ENCODE data around the gene GPR176.

The GPR176 gene

GRCh38 chr15:39948817-39949216 is 28.8 kb upstream of the GPR176 start:
- Histone ChIP-seq H3K36me3 (ENCODE audit: control insufficient read depth, insufficient read depth, low read length) (peaks cover 27% of the 10 kb centered on the region), H3K9me3 (ENCODE audit: control insufficient read depth, insufficient read depth, low read length) (no peaks in the 10 kb centered on the region), H3K4me3 (ENCODE audit: low read depth, low read length) (no peak overlapping the region), H3K27me3 (ENCODE audit: control insufficient read depth, insufficient read depth, low read length) (no peaks in the 10 kb centered on the region), H3K9ac (ENCODE audit: low read depth, low read length) (no peak overlapping the region), H3K4me1 (ENCODE audit: control insufficient read depth, insufficient read depth, low read length) (no peaks in the 10 kb centered on the region)

- H3K4me1 ChIP-seq (ENCODE audit: control insufficient read depth, insufficient read depth, low read length), result no peaks in the 10 kb centered on the region
- peaks cover 33% of the 10 kb centered on the region for H3K36me3 ChIP-seq (ENCODE audit: control insufficient read depth, insufficient read depth, low read length)
- H3K9me3 ChIP-seq (ENCODE audit: control insufficient read depth, insufficient read depth, low read length), result no peaks in the 10 kb centered on the region
- no peak overlapping the region for H3K9ac ChIP-seq (ENCODE audit: low read depth, low read length)
- no peaks in the 10 kb centered on the region for H3K27me3 ChIP-seq (ENCODE audit: control insufficient read depth, insufficient read depth, low read length)
- no peak overlapping the region for H3K4me3 ChIP-seq (ENCODE audit: low read depth, low read length)
These were observed 27.5 kb upstream of the GPR176 start for GRCh38 chr15:39947401-39948197.

- Histone ChIP-seq H3K4me3 (ENCODE audit: low read depth, low read length) (no peak overlapping the region), H3K27me3 (ENCODE audit: control insufficient read depth, insufficient read depth, low read length) (no peaks in the 10 kb centered on the region), H3K36me3 (ENCODE audit: control insufficient read depth, insufficient read depth, low read length) (peaks cover 30% of the 10 kb centered on the region), H3K4me1 (ENCODE audit: control insufficient read depth, insufficient read depth, low read length) (no peaks in the 10 kb centered on the region), H3K9me3 (ENCODE audit: control insufficient read depth, insufficient read depth, low read length) (no peaks in the 10 kb centered on the region), H3K9ac (ENCODE audit: low read depth, low read length) (no peak overlapping the region)
These were observed 26.8 kb upstream of the GPR176 start for GRCh38 chr15:39946862-39947261.

GRCh38 chr15:39944726-39945125 is 24.7 kb upstream of the GPR176 start:
- Histone ChIP-seq H3K9ac (ENCODE audit: low read depth, low read length) (no peak overlapping the region), H3K4me1 (ENCODE audit: control insufficient read depth, insufficient read depth, low read length) (no peaks in the 10 kb centered on the region), H3K4me3 (ENCODE audit: low read depth, low read length) (no peak overlapping the region), H3K9me3 (ENCODE audit: control insufficient read depth, insufficient read depth, low read length) (no peaks in the 10 kb centered on the region), H3K27me3 (ENCODE audit: control insufficient read depth, insufficient read depth, low read length) (no peaks in the 10 kb centered on the region), H3K36me3 (ENCODE audit: control insufficient read depth, insufficient read depth, low read length) (peaks cover 29% of the 10 kb centered on the region)

GRCh38 chr15:39942753-39943150 is 22.7 kb upstream of the GPR176 start:
- no peaks in the 10 kb centered on the region for H3K9me3 ChIP-seq (ENCODE audit: control insufficient read depth, insufficient read depth, low read length)
- H3K4me3 ChIP-seq (ENCODE audit: low read depth, low read length), result no peak overlapping the region
- H3K36me3 ChIP-seq (ENCODE audit: control insufficient read depth, insufficient read depth, low read length), result peaks cover 26% of the 10 kb centered on the region
- H3K27me3 ChIP-seq (ENCODE audit: control insufficient read depth, insufficient read depth, low read length), result no peaks in the 10 kb centered on the region
- peaks cover 3% of the 10 kb centered on the region for H3K4me1 ChIP-seq (ENCODE audit: control insufficient read depth, insufficient read depth, low read length)
- H3K9ac ChIP-seq (ENCODE audit: low read depth, low read length), result no peak overlapping the region

GRCh38 chr15:39942101-39942752 is 22.2 kb upstream of the GPR176 start:
- H3K9me3 ChIP-seq (ENCODE audit: control insufficient read depth, insufficient read depth, low read length), result no peaks in the 10 kb centered on the region
- H3K4me1 ChIP-seq (ENCODE audit: control insufficient read depth, insufficient read depth, low read length), result peaks cover 3% of the 10 kb centered on the region
- H3K36me3 ChIP-seq (ENCODE audit: control insufficient read depth, insufficient read depth, low read length), result peaks cover 26% of the 10 kb centered on the region
- H3K4me3 ChIP-seq (ENCODE audit: low read depth, low read length), result no peak overlapping the region
- no peaks in the 10 kb centered on the region for H3K27me3 ChIP-seq (ENCODE audit: control insufficient read depth, insufficient read depth, low read length)
- no peak overlapping the region for H3K9ac ChIP-seq (ENCODE audit: low read depth, low read length)

- no peak overlapping the region for H3K4me3 ChIP-seq (ENCODE audit: low read depth, low read length)
- H3K9ac ChIP-seq (ENCODE audit: low read depth, low read length), result no peak overlapping the region
- peaks cover 14% of the 10 kb centered on the region for H3K36me3 ChIP-seq (ENCODE audit: control insufficient read depth, insufficient read depth, low read length)
- H3K27me3 ChIP-seq (ENCODE audit: control insufficient read depth, insufficient read depth, low read length), result no peaks in the 10 kb centered on the region
- no peaks in the 10 kb centered on the region for H3K9me3 ChIP-seq (ENCODE audit: control insufficient read depth, insufficient read depth, low read length)
- peaks cover 3% of the 10 kb centered on the region for H3K4me1 ChIP-seq (ENCODE audit: control insufficient read depth, insufficient read depth, low read length)
These were observed 19.7 kb upstream of the GPR176 start for GRCh38 chr15:39939487-39940452.

- H3K4me1 ChIP-seq (ENCODE audit: control insufficient read depth, insufficient read depth, low read length), result peaks cover 5% of the 10 kb centered on the region
- H3K36me3 ChIP-seq (ENCODE audit: control insufficient read depth, insufficient read depth, low read length), result peaks cover 9% of the 10 kb centered on the region
- no peaks in the 10 kb centered on the region for H3K9me3 ChIP-seq (ENCODE audit: control insufficient read depth, insufficient read depth, low read length)
- H3K4me3 ChIP-seq (ENCODE audit: low read depth, low read length), result no peak overlapping the region
- no peaks in the 10 kb centered on the region for H3K27me3 ChIP-seq (ENCODE audit: control insufficient read depth, insufficient read depth, low read length)
- H3K9ac ChIP-seq (ENCODE audit: low read depth, low read length), result no peak overlapping the region
These were observed 17.6 kb upstream of the GPR176 start for GRCh38 chr15:39937696-39938095.

GRCh38 chr15:39936681-39937080 is 16.6 kb upstream of the GPR176 start:
- Histone ChIP-seq H3K4me1 (ENCODE audit: control insufficient read depth, insufficient read depth, low read length) (peaks cover 5% of the 10 kb centered on the region), H3K27me3 (ENCODE audit: control insufficient read depth, insufficient read depth, low read length) (no peaks in the 10 kb centered on the region), H3K9ac (ENCODE audit: low read depth, low read length) (no peak overlapping the region), H3K9me3 (ENCODE audit: control insufficient read depth, insufficient read depth, low read length) (no peaks in the 10 kb centered on the region), H3K4me3 (ENCODE audit: low read depth, low read length) (no peak overlapping the region), H3K36me3 (ENCODE audit: control insufficient read depth, insufficient read depth, low read length) (peaks cover 9% of the 10 kb centered on the region)

GRCh38 chr15:39936187-39936586 is 16.1 kb upstream of the GPR176 start:
- no peak overlapping the region for H3K9ac ChIP-seq (ENCODE audit: low read depth, low read length)
- H3K9me3 ChIP-seq (ENCODE audit: control insufficient read depth, insufficient read depth, low read length), result no peaks in the 10 kb centered on the region
- peaks cover 5% of the 10 kb centered on the region for H3K4me1 ChIP-seq (ENCODE audit: control insufficient read depth, insufficient read depth, low read length)
- H3K4me3 ChIP-seq (ENCODE audit: low read depth, low read length), result no peak overlapping the region
- H3K27me3 ChIP-seq (ENCODE audit: control insufficient read depth, insufficient read depth, low read length), result no peaks in the 10 kb centered on the region
- peaks cover 9% of the 10 kb centered on the region for H3K36me3 ChIP-seq (ENCODE audit: control insufficient read depth, insufficient read depth, low read length)

- Histone ChIP-seq H3K4me1 (ENCODE audit: control insufficient read depth, insufficient read depth, low read length) (peaks cover 5% of the 10 kb centered on the region), H3K36me3 (ENCODE audit: control insufficient read depth, insufficient read depth, low read length) (peaks cover 8% of the 10 kb centered on the region), H3K4me3 (ENCODE audit: low read depth, low read length) (peak overlapping the region; percentile 97), H3K27me3 (ENCODE audit: control insufficient read depth, insufficient read depth, low read length) (no peaks in the 10 kb centered on the region), H3K9me3 (ENCODE audit: control insufficient read depth, insufficient read depth, low read length) (no peaks in the 10 kb centered on the region), H3K9ac (ENCODE audit: low read depth, low read length) (no peak overlapping the region)
These were observed 15.2 kb upstream of the GPR176 start for GRCh38 chr15:39935241-39935640.

Data from iPS-15b (cell line).